OCI-LY1 (cell line): ENCODE data around the gene MAB21L4.

Source experiments
- EZH2 ChIP-seq: fragments of 200-600 bp; sonication (generic), shearing (Covaris generic); IDR thresholded peaks from 2 replicates; pipeline ENCODE4 v1.8.0; 2017; ENCODE audit warnings: borderline replicate concordance, mixed run types, mild to moderate bottlenecking, antibody characterized with exemption, low read length, moderate library complexity, mixed read lengths
- TF ChIP-seq, protein P1 (sequence below): fragments of 200-600 bp; sonication (generic), shearing (Covaris generic); IDR thresholded peaks from 2 replicates; pipeline ENCODE4 v1.5.1; 2017; ENCODE audit warnings: mild to moderate bottlenecking, antibody characterized with exemption, low read length, moderate library complexity, mixed read lengths

DNA sequence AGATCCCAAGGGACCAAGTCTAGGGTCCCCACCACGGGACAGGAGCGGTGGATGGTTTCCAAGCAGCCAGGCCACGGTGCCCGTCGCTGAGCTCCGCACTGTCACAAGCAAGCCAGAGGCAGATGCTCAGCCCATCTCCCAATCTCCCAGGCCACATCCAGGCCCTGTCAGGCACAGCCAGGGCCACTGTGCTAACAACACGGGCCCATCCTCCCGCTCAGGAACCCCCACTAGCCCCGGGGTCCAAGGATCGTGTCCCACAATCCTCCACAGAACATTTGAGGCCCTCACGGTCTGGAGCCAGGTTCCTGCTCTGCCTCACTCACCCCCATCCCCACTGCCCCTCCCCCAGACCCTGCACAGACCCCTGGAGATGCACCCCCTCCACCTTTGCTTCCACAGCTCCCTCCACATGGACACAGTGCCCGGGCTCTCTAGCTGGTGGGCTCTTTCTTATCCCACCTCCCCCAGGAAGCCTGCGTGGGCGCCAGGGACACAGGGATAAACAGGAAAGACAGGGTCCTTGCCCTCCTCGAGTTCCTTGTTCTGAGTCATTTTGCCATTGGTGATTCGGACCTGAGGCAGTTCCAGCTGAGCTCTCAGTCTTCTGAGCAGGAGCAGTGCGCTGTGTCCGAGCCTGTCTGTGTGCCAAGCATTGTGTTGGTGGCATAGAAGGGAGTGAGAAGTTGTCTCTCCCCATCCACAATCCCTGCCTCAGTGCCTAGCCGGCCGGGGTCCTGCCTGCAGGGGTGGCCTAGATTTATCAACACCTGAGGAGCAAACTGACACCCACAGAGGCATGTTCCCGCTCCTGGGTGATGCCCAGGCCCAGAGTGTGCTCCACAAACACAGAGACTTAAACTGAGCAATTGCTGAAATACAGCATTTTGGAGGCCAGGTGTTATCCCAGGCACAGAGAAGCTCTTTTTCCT lies 17.2 kb upstream of the MAB21L4 start:
- TF ChIP-seq, protein P1, sequence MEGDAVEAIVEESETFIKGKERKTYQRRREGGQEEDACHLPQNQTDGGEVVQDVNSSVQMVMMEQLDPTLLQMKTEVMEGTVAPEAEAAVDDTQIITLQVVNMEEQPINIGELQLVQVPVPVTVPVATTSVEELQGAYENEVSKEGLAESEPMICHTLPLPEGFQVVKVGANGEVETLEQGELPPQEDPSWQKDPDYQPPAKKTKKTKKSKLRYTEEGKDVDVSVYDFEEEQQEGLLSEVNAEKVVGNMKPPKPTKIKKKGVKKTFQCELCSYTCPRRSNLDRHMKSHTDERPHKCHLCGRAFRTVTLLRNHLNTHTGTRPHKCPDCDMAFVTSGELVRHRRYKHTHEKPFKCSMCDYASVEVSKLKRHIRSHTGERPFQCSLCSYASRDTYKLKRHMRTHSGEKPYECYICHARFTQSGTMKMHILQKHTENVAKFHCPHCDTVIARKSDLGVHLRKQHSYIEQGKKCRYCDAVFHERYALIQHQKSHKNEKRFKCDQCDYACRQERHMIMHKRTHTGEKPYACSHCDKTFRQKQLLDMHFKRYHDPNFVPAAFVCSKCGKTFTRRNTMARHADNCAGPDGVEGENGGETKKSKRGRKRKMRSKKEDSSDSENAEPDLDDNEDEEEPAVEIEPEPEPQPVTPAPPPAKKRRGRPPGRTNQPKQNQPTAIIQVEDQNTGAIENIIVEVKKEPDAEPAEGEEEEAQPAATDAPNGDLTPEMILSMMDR: no peak
- no peak for TF ChIP-seq EZH2
